Inflammatory macrophage treated with lipopolysaccharide for 1 hour (primary cell): ENCODE measurements around the gene PRXL2B.

Experiments
- DNase-seq, 2 donors: peaks; one replicate each; pipeline ENCODE4 v3.0.0-alpha.2; 2020 to 2022

The PRXL2B gene

GRCh38 chr1:2639607-2640521 lies 53.3 kb downstream of the PRXL2B start:
- no peak for DNase-seq

GRCh38 chr1:2640626-2641025 lies 54.0 kb downstream of the PRXL2B start:
- DNase-seq: no peak
